H1 (cell line): ENCODE results near the gene PCGF6. TPM values are rescaled to one million over a fixed set of nuclear protein-coding genes. Genes with fewer than 3 reads are reported as not detected.

Experiments used
- CTCF ChIA-PET: fragments of 300-600 bp; sonication (Branson Sonifier 250); formaldehyde crosslinking; loops from one replicate; lab custom pipeline; 2021; ENCODE audit not compliant: partially characterized antibody; lab: Charles Lee
- POLR2A ChIA-PET: fragments of 300-600 bp; sonication (Branson Sonifier 250); formaldehyde crosslinking; loops from one replicate; lab custom pipeline; 2021; ENCODE audit warnings: inconsistent platforms; ENCODE audit not compliant: partially characterized antibody; lab: Charles Lee
- DNase-seq, 2 experiments: peaks; one replicate each; pipeline versions ENCODE4 v3.0.0 to v3.0.0-alpha.2; 2010 to 2022; ENCODE audit warnings: low spot score in 2 of 2, low read depth in 1 of 2, mixed read lengths in 1 of 2
- FAIRE-seq: peaks from 2 replicates; lab custom pipeline; 2011; peaks lifted over from hg19 to GRCh38; lab: Jason Lieb, UNC
- H2AFZ ChIP-seq: 2 replicates; pipeline ENCODE4 v1.8.1; 2012; ENCODE audit warnings: low read length, inconsistent platforms
- H2AK5ac ChIP-seq: 2 replicates; pipeline ENCODE4 v1.6.1; 2013; ENCODE audit warnings: low read depth, low read length
- H2BK120ac ChIP-seq: replicated peaks from 2 replicates; pipeline ENCODE3; 2013; ENCODE audit warnings: low read depth, low read length, inconsistent platforms
- H2BK12ac ChIP-seq: 2 replicates; pipeline ENCODE4 v1.6.1; 2013; ENCODE audit warnings: low read depth, low read length
- H2BK15ac ChIP-seq: 2 replicates; pipeline ENCODE4 v1.6.1; 2013; ENCODE audit warnings: low read length
- H2BK20ac ChIP-seq: 2 replicates; pipeline ENCODE4 v1.6.1; 2013; ENCODE audit warnings: low read length
- H2BK5ac ChIP-seq: 2 replicates; pipeline ENCODE4 v1.6.1; 2013; ENCODE audit warnings: low read depth, low read length
- H3K14ac ChIP-seq: 2 replicates; pipeline ENCODE4 v1.6.1; 2013; ENCODE audit warnings: inconsistent platforms; ENCODE audit not compliant: insufficient read length
- H3K18ac ChIP-seq: 2 replicates; pipeline ENCODE4 v1.6.1; 2013; ENCODE audit warnings: low read length; ENCODE audit errors: extremely low read depth
- H3K23ac ChIP-seq: 2 replicates; pipeline ENCODE4 v1.6.1; 2013; ENCODE audit warnings: inconsistent platforms; ENCODE audit not compliant: insufficient read length
- H3K23me2 ChIP-seq: 2 replicates; pipeline ENCODE4 v1.6.1; 2013; ENCODE audit warnings: low read depth, low read length
- H3K27ac ChIP-seq: 2 replicates; pipeline ENCODE4 v1.6.1; 2011; ENCODE audit warnings: low read depth, low read length, inconsistent platforms
- H3K27me3 ChIP-seq, 4 experiments: replicated peaks in 1 of 4; 1 replicate in 1 of 4; 2 replicates in 3 of 4; pipeline versions ENCODE4 v1.6.1 to v1.8.1; 2011 to 2013; ENCODE audit warnings: low read length in 3 of 4, mild to moderate bottlenecking in 3 of 4, inconsistent platforms in 2 of 4, mixed read lengths in 2 of 4, moderate library complexity in 1 of 4; ENCODE audit not compliant: control insufficient read depth in 3 of 4, insufficient read depth in 3 of 4; ENCODE audit errors: extremely low read depth in 1 of 4
- H3K36me3 ChIP-seq, 4 experiments: 2 replicates each; pipeline versions ENCODE4 v1.6.1 to v1.8.1; 2011 to 2013; ENCODE audit warnings: mild to moderate bottlenecking in 4 of 4, low read length in 3 of 4, moderate library complexity in 2 of 4, control low read depth in 1 of 4, inconsistent platforms in 1 of 4; ENCODE audit not compliant: insufficient read depth in 4 of 4, control insufficient read depth in 2 of 4
- H3K4ac ChIP-seq: replicated peaks from 2 replicates; pipeline ENCODE3; 2013; ENCODE audit warnings: low read length, low read depth, mixed read lengths, inconsistent platforms; ENCODE audit not compliant: insufficient read length
- H3K4me1 ChIP-seq, 4 experiments: replicated peaks in 1 of 4; 1 replicate in 1 of 4; 2 replicates in 3 of 4; pipeline versions ENCODE4 v1.6.1 to v1.8.1; 2011 to 2013; ENCODE audit warnings: low read length in 3 of 4, inconsistent platforms in 2 of 4, mixed read lengths in 1 of 4; ENCODE audit not compliant: insufficient read depth in 4 of 4, control insufficient read depth in 3 of 4
- H3K4me2 ChIP-seq, 2 experiments: 2 replicates each; pipeline versions ENCODE4 v1.6.1 to v1.8.1; 2011 to 2013; ENCODE audit warnings: low read depth in 2 of 2, low read length in 2 of 2, control low read depth in 1 of 2, inconsistent platforms in 1 of 2, mild to moderate bottlenecking in 1 of 2; ENCODE audit not compliant: insufficient read depth in 1 of 2
- H3K4me3 ChIP-seq, 4 experiments: fragments of 200-600, 300-600 bp in 1 of 4; sonication (generic), shearing (Covaris generic), sonication (Bioruptor Twin) in 1 of 4; 2 replicates each; pipeline versions ENCODE4 v1.5.1 to v1.8.1; 2011 to 2016; ENCODE audit warnings: low read length in 4 of 4, low read depth in 3 of 4, control low read depth in 2 of 4, inconsistent platforms in 2 of 4, mild to moderate bottlenecking in 2 of 4, mixed read lengths in 1 of 4, moderate library complexity in 1 of 4; ENCODE audit not compliant: insufficient read depth in 2 of 4; ENCODE audit errors: extremely low read depth in 1 of 4
- H3K56ac ChIP-seq: replicated peaks from 2 replicates; pipeline ENCODE3; 2013; ENCODE audit warnings: low read depth, mild to moderate bottlenecking, mixed read lengths, low read length, inconsistent platforms; ENCODE audit not compliant: insufficient read length
- H3K79me1 ChIP-seq: 2 replicates; pipeline ENCODE4 v1.6.1; 2013; ENCODE audit warnings: low read depth, low read length, control low read depth
- H3K79me2 ChIP-seq, 2 experiments: 2 replicates each; pipeline versions ENCODE4 v1.6.1 to v1.8.1; 2012 to 2013; ENCODE audit warnings: low read length in 2 of 2, mild to moderate bottlenecking in 2 of 2, inconsistent platforms in 1 of 2; ENCODE audit not compliant: insufficient read depth in 2 of 2, control insufficient read depth in 1 of 2
- H3K9ac ChIP-seq, 4 experiments: replicated peaks in 1 of 4; 1 replicate in 1 of 4; 2 replicates in 3 of 4; pipeline versions ENCODE4 v1.6.1 to v1.8.1; 2011 to 2013; ENCODE audit warnings: low read depth in 3 of 4, low read length in 3 of 4, control low read depth in 2 of 4, mild to moderate bottlenecking in 2 of 4, moderate library complexity in 2 of 4, inconsistent platforms in 1 of 4; ENCODE audit errors: extremely low read depth in 1 of 4
- H3K9me3 ChIP-seq, 2 experiments: 2 replicates each; pipeline versions ENCODE4 v1.6.1 to v1.8.1; 2012 to 2013; ENCODE audit warnings: mild to moderate bottlenecking in 2 of 2, moderate library complexity in 2 of 2, control low read depth in 1 of 2, inconsistent platforms in 1 of 2, low read depth in 1 of 2, low read length in 1 of 2, mixed read lengths in 1 of 2; ENCODE audit not compliant: insufficient read depth in 2 of 2
- H4K20me1 ChIP-seq, 2 experiments: replicated peaks in 1 of 2; 2 replicates each; pipeline versions ENCODE3 to v1.8.1; 2011 to 2013; ENCODE audit warnings: inconsistent platforms in 2 of 2, low read length in 2 of 2, mild to moderate bottlenecking in 1 of 2; ENCODE audit not compliant: insufficient read depth in 2 of 2, control insufficient read depth in 1 of 2
- H4K5ac ChIP-seq: 2 replicates; pipeline ENCODE4 v1.6.1; 2013; ENCODE audit warnings: low read length, low read depth, mixed read lengths, inconsistent platforms; ENCODE audit not compliant: insufficient read length
- H4K8ac ChIP-seq: 2 replicates; pipeline ENCODE4 v1.8.0; 2013; ENCODE audit warnings: mild to moderate bottlenecking, moderate library complexity, low read length, inconsistent platforms; ENCODE audit not compliant: insufficient read depth; ENCODE audit errors: extremely low read depth
- H4K91ac ChIP-seq: replicated peaks from 2 replicates; pipeline ENCODE3; 2013; ENCODE audit warnings: low read length, mixed read lengths, inconsistent platforms; ENCODE audit not compliant: insufficient read length
- KDM1A ChIP-seq: fragments of 200-600, 300-600 bp; sonication (generic); IDR thresholded peaks from 2 replicates; pipeline ENCODE4 v1.7.1; 2016; ENCODE audit warnings: mild to moderate bottlenecking, low read length, borderline replicate concordance
- POLR2AphosphoS5 ChIP-seq: IDR thresholded peaks from 2 replicates; pipeline ENCODE4 v1.6.1; 2011; ENCODE audit warnings: low read depth, low read length
- RXRA ChIP-seq: IDR thresholded peaks from 2 replicates; pipeline ENCODE4 v1.6.1; 2011; ENCODE audit warnings: low read depth, mild to moderate bottlenecking, low read length, moderate library complexity; ENCODE audit not compliant: insufficient read depth
- TEAD4 ChIP-seq: IDR thresholded peaks from 2 replicates; pipeline ENCODE4 v1.6.1; 2012; ENCODE audit warnings: low read depth, low read length, inconsistent platforms, mixed read lengths
- WGBS, 2 experiments: shearing (Covaris generic) in 1 of 2; methylation state at CpG; one replicate each; pipeline versions ENCODE4 v1.1.6 to v1.1.7; 2013 to 2015; ENCODE audit warnings: low lambda C conversion rate in 2 of 2, mixed read lengths in 2 of 2, inconsistent platforms in 1 of 2, low coverage in 1 of 2, missing lambda C conversion rate in 1 of 2; ENCODE audit not compliant: insufficient replicate concordance in 2 of 2, insufficient coverage in 1 of 2, insufficient read length in 1 of 2; ENCODE audit errors: extremely low coverage in 1 of 2, missing lambda C conversion rate in 1 of 2; 5-methylcytosine and 5-hydroxymethylcytosine counted together
- polyA plus RNA-seq, 7 experiments: library from polyadenylated mRNA; depleted of rRNA in 3 of 7; stranded (reverse) in 5 of 7; unstranded in 2 of 7; fragments of >200 nt in 5 of 7; fragments of 200-250 nt in 2 of 7; gene quantifications; 1 replicate in 5 of 7; 2 replicates in 1 of 7; 4 replicates in 1 of 7; pipeline versions ENCODE4 v1.2.1 to v1.2.3, GENCODE V29; 2011 to 2013; ENCODE audit warnings: missing spikeins in 2 of 7, mixed read lengths in 2 of 7
- total RNA-seq: library from RNA; stranded (reverse); fragmentation: NEBNext Ultra II Directional; extraction: Animal tissue kit (Norgen Biotek cat#: 25700); gene quantifications from 2 replicates; pipeline ENCODE4 v1.2.1, GENCODE V29; 2021
- TF ChIP-seq, protein P1 (sequence below): IDR thresholded peaks from 2 replicates; pipeline ENCODE4 v1.6.1; 2011; ENCODE audit warnings: low read depth, mild to moderate bottlenecking, low read length; ENCODE audit not compliant: insufficient read depth

The PCGF6 gene
- total and polyA plus RNA-seq, 2 of the 8 experiments (the other 6 are each of a cell fraction or from before 2014, with no cell fraction given), result 6.9 to 18.6 TPM

DNA sequence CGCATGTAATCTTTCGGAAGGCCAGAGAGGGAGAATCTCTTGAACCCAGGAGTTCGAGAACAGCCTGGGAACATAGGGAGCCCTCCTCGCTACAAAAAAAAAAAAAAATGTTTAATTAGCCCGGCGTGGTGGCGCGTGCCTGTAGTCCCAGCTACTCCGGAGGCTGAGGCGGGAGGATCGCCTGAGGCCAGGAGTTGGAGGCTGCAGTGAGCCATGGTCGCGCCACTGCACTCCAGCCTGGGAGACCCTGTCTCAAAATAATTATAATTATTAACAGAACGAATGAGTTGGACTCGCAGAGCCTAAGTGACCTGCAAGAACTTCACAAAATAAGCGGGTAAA lies 794 bp downstream of the PCGF6 start:
- WGBS, 2 experiments, result 67% methylated on average over 16 of the region's 16 CpGs; no CpG with 5 or more reads in 1 of the 2 experiments
- no peak for DNase-seq
- Histone ChIP-seq H3K27ac (0 out of 2 replicates have a peak overlapping the region, but pooled peaks have one; percentile 45), H3K9ac (peak overlapping the region in 3 of 4 experiments; percentile 71 to 82 (median 76); a peak in 3 of 7 replicates), H3K4ac (no peak overlapping the region), H2BK120ac (no peak overlapping the region), H3K18ac (no peak overlapping the region), H2BK12ac (no peak overlapping the region), H3K4me2 (peak overlapping the region; percentile 72 to 83), H4K91ac (no peak overlapping the region), H3K23me2 (peaks cover 2% of the 10 kb centered on the region; the same call in 1 of the 2 replicates), H4K5ac (no peak overlapping the region), H4K20me1 (no peaks in the 10 kb centered on the region), H3K4me3 (peak overlapping the region; percentile 72 to 83 (median 76)), H2BK5ac (no peak overlapping the region), H3K79me1 (no peaks in the 10 kb centered on the region), H4K8ac (no peak overlapping the region), H3K56ac (peak overlapping the region; percentile 6), H3K9me3 (no peaks in the 10 kb centered on the region), H2BK15ac (no peak overlapping the region), H2BK20ac (no peak overlapping the region), H3K14ac (no peak overlapping the region), H3K23ac (no peak overlapping the region), H2AFZ (no peak overlapping the region), H3K79me2 (peaks cover 0 to 4% of the 10 kb centered on the region in 2 experiments; a peak in 2 of 4 replicates), H3K4me1 (peaks cover 0 to 3% (median 1%) of the 10 kb centered on the region in 4 experiments; a peak in 4 of 7 replicates), H3K27me3 (no peaks in the 10 kb centered on the region), H2AK5ac (no peak overlapping the region), H3K36me3 (peaks cover 0 to 25% (median 14%) of the 10 kb centered on the region in 4 experiments; a peak in 7 of 8 replicates)
- POLR2A ChIA-PET, result interaction anchor here (0.6 to 2.7 kb wide), 5 partner anchors 18 to 647 kb away, joined by 3 to 14 read pairs (median 3); partner anchors contain the start of gene TAF5
- CTCF ChIA-PET, result interaction anchor here (0.7 kb wide), 1 partner anchor 28 kb away, joined by 6 read pairs; no protein-coding TSS in a partner anchor
- TF ChIP-seq TEAD4 (no peak), POLR2AphosphoS5 (no peak), RXRA (no peak), KDM1A (0 out of 2 replicates have a peak, but pooled peaks have one; percentile 56)
- TF ChIP-seq, protein P1, sequence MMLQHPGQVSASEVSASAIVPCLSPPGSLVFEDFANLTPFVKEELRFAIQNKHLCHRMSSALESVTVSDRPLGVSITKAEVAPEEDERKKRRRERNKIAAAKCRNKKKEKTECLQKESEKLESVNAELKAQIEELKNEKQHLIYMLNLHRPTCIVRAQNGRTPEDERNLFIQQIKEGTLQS, result no peak
- FAIRE-seq, result no peak
